Measurements from ENCODE around the gene AKR1C8. TPM values are rescaled to one million over a fixed set of nuclear protein-coding genes. Genes with fewer than 3 reads are reported as not detected.

AKR1C8 gene
- total and polyA plus RNA-seq, 9 of the 15 experiments (the other 6 are each of a cell fraction or from before 2014, with no cell fraction given) = 0.03 to 0.29 (median 0.08) TPM

DNA sequence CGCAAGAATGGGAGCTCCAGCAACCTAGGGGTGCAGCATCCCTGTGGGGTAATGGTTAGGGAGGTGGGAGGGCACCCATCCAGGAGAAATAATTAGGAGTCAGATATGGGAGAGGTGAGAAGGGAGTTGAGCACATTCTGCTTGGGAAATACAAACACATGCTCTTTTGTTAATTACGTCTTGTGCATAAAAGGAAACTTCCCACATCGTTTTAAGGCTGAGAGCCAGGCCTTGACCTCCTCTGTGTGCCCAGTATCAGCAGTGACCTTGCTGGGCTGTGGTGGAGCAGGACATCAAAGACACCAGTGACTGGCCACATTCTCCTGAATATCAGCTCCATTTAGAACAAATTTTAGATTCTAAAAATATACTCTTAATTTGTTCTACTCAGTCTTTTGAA lies 34.3 kb upstream of the AKR1C8 start:
- Histone ChIP-seq H3K9me3 (replicated peaks; ENCODE audit: control insufficient read depth, insufficient read depth, low read depth, low read length) (no peaks in the 10 kb centered on the region), H3K36me3 (ENCODE audit: control insufficient read depth, insufficient read depth, low read length) (no peaks in the 10 kb centered on the region), H4K20me1 (replicated peaks; ENCODE audit: control insufficient read depth, insufficient read depth, low read length) (no peaks in the 10 kb centered on the region), H3K27me3 (ENCODE audit: control insufficient read depth in 2 of 2, insufficient read depth in 2 of 2, low read length in 2 of 2) (no peaks in the 10 kb centered on the region), H2AFZ (ENCODE audit: low read depth, low read length) (no peak overlapping the region), H3K27ac (ENCODE audit: extremely low read depth, low read depth, low read length) (no peak overlapping the region), H3K4me3 (no peak overlapping the region), H3K4me1 (replicated peaks in 1 of 2; ENCODE audit: control insufficient read depth in 2 of 2, insufficient read depth in 2 of 2, low read length in 2 of 2) (no peaks in the 10 kb centered on the region), H3K9ac (ENCODE audit: insufficient read depth in 1 of 2, low read depth in 2 of 2, low read length in 2 of 2) (no peak overlapping the region), H3K79me2 (ENCODE audit: control insufficient read depth, insufficient read depth, low read length) (no peaks in the 10 kb centered on the region), H3K9me1 (ENCODE audit: control insufficient read depth, insufficient read depth, low read length) (no peaks in the 10 kb centered on the region), H3K4me2 (ENCODE audit: insufficient read depth, low read length) (no peak overlapping the region)
- ChIA-PET POLR2A (no interaction called here), CTCF (ENCODE audit: low intra/inter-chr PET ratio) (no interaction called here)
- 10% methylated on average over 3 of the region's 3 CpGs for whole genome bisulfite sequencing (ENCODE audit: insufficient coverage, low coverage, missing lambda C conversion rate)
- ATAC-seq (no peak), DNase-seq (ENCODE audit: extremely low read depth in 1 of 4, low spot score in 3 of 4) (no peak), FAIRE-seq (no peak)
- BruUV-seq (replicated peaks) = no TSS peak
- in situ Hi-C loops (cut with MboI) (no loop called here), intact Hi-C loops (cut with micrococcal nuclease) (no loop called here)
- TF ChIP-seq, protein P1, sequence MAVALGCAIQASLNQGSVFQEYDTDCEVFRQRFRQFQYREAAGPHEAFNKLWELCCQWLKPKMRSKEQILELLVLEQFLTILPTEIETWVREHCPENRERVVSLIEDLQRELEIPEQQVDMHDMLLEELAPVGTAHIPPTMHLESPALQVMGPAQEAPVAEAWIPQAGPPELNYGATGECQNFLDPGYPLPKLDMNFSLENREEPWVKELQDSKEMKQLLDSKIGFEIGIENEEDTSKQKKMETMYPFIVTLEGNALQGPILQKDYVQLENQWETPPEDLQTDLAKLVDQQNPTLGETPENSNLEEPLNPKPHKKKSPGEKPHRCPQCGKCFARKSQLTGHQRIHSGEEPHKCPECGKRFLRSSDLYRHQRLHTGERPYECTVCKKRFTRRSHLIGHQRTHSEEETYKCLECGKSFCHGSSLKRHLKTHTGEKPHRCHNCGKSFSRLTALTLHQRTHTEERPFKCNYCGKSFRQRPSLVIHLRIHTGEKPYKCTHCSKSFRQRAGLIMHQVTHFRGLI (CRISPR knock-in tag; IDR thresholded peaks at IDR 0.05) = no peak
- TF ChIP-seq ZNF717 (CRISPR knock-in tag; IDR thresholded peaks at IDR 0.05) (no peak), CHCHD3 (CRISPR knock-in tag; IDR thresholded peaks at IDR 0.05) (no peak), SMARCB1 (IDR thresholded peaks at IDR 0.05; ENCODE audit: insufficient read length, low read depth) (no peak), IRF2 (CRISPR knock-in tag; IDR thresholded peaks at IDR 0.05) (no peak), KLF1 (tag; IDR thresholded peaks at IDR 0.05) (no peak), ZNF324 (CRISPR knock-in tag; IDR thresholded peaks at IDR 0.05) (no peak), BRCA1 (IDR thresholded peaks at IDR 0.05) (no peak), BRCA1 (CRISPR knock-in tag; IDR thresholded peaks at IDR 0.05) (no peak), YY1 (IDR thresholded peaks at IDR 0.05; ENCODE audit: borderline replicate concordance in 1 of 3, control insufficient read depth in 1 of 3, extremely low read depth in 1 of 3, insufficient read depth in 3 of 3, insufficient read length in 1 of 3, insufficient replicate concordance in 2 of 3, low read depth in 1 of 3, low read length in 2 of 3) (no peak), DNMT1 (IDR thresholded peaks at IDR 0.05) (no peak)
- TF ChIP-seq, protein P2, sequence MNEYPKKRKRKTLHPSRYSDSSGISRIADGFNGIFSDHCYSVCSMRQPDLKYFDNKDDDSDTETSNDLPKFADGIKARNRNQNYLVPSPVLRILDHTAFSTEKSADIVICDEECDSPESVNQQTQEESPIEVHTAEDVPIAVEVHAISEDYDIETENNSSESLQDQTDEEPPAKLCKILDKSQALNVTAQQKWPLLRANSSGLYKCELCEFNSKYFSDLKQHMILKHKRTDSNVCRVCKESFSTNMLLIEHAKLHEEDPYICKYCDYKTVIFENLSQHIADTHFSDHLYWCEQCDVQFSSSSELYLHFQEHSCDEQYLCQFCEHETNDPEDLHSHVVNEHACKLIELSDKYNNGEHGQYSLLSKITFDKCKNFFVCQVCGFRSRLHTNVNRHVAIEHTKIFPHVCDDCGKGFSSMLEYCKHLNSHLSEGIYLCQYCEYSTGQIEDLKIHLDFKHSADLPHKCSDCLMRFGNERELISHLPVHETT (CRISPR knock-in tag; conservative IDR thresholded peaks at IDR 0.05 in 1 of 2, IDR thresholded peaks at IDR 0.05 in 1 of 2) = no peak
- TF ChIP-seq, protein P3, sequence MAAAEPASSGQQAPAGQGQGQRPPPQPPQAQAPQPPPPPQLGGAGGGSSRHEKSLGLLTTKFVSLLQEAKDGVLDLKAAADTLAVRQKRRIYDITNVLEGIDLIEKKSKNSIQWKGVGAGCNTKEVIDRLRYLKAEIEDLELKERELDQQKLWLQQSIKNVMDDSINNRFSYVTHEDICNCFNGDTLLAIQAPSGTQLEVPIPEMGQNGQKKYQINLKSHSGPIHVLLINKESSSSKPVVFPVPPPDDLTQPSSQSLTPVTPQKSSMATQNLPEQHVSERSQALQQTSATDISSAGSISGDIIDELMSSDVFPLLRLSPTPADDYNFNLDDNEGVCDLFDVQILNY (CRISPR knock-in tag; IDR thresholded peaks at IDR 0.05) = no peak
- TF ChIP-seq, protein P4, sequence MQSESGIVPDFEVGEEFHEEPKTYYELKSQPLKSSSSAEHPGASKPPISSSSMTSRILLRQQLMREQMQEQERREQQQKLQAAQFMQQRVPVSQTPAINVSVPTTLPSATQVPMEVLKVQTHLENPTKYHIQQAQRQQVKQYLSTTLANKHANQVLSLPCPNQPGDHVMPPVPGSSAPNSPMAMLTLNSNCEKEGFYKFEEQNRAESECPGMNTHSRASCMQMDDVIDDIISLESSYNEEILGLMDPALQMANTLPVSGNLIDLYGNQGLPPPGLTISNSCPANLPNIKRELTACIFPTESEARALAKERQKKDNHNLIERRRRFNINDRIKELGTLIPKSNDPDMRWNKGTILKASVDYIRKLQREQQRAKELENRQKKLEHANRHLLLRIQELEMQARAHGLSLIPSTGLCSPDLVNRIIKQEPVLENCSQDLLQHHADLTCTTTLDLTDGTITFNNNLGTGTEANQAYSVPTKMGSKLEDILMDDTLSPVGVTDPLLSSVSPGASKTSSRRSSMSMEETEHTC (IDR thresholded peaks at IDR 0.05) = no peak
- TF ChIP-seq, protein P5, sequence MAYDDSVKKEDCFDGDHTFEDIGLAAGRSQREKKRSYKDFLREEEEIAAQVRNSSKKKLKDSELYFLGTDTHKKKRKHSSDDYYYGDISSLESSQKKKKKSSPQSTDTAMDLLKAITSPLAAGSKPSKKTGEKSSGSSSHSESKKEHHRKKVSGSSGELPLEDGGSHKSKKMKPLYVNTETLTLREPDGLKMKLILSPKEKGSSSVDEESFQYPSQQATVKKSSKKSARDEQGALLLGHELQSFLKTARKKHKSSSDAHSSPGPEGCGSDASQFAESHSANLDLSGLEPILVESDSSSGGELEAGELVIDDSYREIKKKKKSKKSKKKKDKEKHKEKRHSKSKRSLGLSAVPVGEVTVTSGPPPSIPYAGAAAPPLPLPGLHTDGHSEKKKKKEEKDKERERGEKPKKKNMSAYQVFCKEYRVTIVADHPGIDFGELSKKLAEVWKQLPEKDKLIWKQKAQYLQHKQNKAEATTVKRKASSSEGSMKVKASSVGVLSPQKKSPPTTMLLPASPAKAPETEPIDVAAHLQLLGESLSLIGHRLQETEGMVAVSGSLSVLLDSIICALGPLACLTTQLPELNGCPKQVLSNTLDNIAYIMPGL (CRISPR knock-in tag; IDR thresholded peaks at IDR 0.05) = no peak

All from K562 (cell line).